T-helper 9 cell (primary cell): Measurements from ENCODE around the gene C1orf52.

Experiments
- DNase-seq: peaks from one replicate; pipeline ENCODE4 v3.0.0-alpha.2; 2020

C1orf52 gene

DNA sequence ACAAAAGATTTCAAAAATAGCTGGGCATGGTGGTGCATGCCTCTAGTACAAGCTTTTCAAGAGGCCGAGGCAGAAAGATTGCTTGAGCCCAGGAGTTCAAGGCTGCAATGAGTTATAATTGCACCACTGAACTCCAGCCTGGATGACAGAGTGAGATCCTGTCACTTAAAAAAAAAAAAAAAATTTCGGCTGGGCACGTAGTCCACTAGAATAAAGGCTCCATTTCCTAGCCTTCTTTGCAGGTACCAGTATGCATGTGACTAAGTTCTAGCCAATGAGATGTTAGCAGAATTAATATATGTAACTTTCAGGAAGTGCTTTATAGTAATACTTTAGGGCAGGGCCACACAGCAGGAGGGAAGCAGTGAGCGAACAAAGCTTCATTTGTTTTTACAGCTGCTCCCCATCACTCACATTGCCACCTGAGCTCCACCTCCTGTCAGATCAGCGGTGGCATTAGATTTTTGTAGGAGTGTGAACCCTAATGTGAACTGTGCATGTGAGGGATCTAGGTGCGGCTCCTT, 29.8 kb downstream of the C1orf52 start:
- DNase-seq = no peak

DNA sequence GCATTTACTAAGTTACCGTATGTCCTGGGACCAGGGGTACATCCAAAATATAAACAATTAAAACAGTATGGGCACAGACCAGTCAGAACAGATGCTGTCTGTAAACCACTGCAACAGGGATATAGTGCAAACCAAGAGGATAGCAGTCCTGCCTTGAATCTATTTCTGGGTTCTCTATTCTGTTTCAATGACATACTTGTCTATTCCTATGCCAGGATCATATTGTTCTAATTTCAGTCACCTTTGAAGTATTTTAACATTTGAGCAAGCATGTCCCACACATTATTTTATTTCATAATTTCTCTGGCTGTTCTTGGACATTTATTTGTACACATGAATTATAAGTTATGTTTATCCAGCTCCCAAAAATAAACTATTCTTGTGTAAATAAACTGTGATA, 30.5 kb downstream of the C1orf52 start:
- no peak for DNase-seq

DNA sequence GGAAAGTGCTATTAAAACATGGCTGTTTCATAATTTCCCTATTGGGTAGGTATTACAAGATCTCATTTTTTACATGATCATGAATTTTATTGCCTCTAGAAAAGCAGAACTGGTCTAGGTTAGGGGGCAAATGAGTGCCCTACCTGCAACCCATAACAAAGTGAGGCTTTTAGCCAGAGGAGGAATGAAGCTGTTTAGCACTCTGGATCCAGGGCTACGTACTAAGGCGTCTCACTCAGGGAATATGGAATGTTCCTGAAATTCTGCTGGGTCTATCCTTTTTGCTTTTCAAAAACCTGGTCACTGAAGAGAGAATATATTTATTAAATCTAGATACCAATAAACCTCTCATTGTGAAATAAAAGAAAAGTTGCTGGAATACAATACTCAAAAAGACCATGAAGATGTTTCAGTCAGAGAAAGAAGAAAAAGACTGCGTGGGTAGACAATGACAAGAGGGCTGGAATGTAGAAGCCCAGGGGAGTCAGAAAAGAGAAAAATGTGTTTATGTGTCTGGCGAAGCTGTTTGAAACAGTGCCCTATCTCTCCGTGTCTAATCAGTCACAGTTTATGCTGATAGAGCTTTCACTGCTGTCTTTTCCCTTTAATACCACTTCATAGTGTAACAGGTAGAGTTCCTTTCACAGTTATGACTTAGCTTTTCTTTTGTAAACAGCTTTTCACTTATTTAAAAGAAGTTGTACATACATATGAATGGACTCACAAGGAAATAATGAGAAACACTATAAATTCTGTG, 33.7 kb downstream of the C1orf52 start:
- no peak for DNase-seq

DNA sequence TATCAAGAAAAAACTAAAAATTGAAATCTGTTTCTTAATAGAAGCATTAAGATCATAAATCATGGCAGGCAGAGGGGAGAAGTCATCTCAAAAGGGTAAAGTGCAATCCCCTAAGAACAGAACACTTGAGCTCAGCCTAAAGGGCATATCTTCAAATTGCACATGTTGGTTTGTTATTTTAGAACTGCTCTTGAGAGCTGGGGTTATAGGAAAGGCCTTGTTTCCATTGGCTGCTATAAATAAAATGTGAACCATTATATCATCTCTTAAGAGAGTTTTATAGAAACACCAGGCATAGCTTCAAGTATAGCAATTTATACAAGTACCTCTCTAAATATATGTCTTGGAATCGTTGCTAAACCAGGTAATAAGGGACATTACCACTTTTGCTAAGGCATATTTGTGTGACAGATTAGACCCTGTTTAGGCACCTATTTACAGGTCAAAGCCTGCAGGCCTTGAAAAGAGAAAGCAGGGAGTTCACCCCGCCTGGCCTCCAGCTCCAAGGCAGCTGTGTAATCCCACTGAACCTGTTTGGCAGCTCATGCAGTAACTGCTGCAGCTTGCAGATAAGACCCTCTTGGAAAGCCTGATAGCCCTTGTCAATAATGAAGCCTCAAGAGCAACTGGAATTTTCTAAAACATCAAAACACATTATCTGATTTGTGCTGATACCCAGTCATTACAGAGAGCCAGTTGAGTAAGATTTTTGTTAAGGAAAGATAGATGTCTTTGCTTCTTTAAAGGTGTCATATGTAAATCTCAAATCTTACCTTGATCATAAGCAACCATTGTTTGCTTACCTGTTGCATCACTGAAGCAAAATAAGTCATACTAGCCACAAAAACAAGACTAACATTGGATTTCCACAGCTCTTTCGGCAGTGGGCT, 34.5 kb downstream of the C1orf52 start:
- no peak for DNase-seq

DNA sequence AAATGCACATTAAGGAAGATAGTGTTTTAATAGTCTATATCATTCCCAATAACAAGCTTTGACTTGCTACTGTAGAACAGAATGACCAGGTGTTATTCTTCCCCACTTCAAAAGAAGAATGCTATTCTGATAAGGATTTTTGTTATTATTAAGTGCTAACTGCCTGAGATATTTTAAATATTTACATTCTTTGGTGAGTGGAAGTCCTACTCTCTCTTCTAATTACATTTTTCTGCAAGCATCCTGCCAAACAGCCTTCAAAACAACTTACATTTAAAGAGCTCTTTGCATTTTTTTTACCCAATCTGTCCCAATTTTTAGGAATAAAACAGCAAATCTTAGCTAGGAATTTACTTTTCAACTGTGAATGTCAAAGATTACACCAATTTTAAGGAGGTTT, 35.2 kb downstream of the C1orf52 start:
- no peak for DNase-seq

DNA sequence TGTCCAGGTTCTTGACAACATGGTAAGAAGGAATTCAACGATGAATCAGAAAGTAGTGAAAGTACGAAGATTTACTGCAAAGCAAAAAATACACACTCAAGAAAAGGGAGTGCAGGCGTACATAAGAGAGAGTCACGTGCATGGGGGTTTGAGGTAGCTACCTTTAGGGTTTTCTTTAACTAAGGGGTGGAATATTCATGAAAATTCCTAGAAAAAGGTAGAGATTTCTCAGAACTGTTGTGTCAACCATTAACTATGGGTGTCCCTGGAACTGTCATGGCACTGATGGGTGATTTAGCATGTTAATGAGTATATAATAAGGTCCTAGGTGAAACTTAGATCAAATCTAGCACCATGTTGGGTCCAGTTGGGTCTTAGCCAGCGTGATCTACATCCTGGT, 36.1 kb downstream of the C1orf52 start:
- no peak for DNase-seq

DNA sequence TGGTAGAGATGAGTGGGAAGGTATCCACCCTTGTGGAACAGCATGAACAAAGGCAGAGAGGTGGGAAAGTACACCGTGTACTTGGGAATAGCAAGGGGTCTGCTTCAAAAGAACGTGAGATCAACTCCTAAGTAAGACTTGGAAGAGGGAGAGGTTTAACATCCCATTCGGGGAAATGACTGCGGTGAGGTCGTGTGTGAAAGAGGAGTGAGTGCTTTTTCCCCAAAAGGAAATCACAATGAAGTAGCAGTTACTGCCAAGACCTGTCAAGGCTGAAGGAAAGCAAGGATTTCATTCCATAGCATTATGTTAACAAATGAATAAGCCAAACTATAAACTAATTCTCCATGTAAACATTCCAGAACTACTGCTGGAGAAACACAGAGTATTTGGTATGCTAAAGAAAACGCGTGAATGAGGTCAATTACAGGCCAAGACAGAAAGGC, 38.7 kb downstream of the C1orf52 start:
- no peak for DNase-seq

DNA sequence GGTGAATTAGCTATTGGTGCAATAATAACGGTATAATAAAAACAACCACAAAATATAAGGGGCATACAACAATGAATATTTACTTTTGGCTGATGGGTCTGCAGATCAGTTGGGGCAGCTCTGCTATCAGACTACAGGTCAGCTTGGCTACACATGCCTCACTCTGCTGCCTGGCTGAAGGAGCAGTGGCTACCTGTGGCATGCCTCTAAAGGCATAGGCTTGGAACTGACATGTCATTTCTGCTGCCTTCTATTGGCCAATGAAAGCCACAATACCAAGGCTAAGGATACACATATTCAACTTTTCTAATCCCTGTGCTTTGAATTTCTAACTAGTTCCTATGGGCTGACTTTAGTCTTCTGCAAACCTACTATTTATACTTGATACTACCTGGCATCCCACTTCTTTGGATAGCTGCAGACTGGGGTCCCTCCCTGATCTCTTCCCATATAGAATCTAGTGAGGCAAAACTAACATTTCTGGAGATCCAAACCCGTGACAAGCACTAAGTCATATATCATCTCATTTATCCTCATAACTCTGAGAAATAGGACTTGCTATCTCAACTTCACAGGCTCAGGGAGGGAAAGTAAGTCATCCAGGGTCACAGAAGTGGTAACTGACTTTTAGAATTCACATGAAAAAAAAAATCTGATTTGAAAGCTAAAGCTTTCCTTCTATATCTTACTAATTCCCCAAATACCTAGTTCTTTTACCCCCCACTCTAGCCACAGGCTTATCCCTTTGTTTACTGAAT, 39.4 kb downstream of the C1orf52 start:
- no peak for DNase-seq

DNA sequence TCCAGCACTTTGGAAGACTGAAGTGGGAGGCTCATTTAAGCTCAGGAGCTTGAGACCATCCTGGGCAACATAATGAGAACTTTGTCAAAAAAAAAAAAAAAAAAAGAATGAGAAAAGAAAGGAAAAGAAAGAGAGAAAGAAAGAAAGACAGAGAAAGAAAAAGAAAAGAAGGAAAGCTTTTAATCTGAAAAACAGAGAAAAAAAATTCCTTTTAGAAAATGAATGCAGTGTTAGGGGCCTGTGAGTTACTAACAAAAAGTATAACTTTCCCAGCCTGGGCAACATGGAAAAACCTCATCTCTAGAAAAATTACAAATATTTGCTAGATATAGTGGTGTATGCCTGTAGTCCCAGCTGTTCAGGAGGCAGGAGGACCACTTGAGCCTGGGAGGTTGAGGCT, 42.8 kb downstream of the C1orf52 start:
- DNase-seq = no peak

DNA sequence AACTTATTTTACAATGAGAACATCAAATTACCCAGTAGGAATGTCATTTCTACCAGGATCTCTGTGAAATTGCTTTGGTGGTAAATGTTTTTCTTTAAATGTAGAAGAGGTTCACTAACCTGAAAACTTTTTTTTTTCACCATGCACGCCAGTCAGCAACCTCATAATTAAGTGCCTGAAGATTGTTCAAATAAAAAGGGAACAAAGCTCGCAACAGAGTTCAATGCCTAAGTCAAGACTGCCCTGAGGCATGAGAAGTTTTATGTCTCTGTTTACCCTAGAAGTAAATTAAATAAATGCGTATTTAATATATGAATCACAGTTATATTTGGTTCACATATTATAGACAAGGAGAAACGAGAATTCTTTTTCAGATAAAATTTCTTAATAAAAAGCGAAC, 44.8 kb downstream of the C1orf52 start:
- no peak for DNase-seq

DNA sequence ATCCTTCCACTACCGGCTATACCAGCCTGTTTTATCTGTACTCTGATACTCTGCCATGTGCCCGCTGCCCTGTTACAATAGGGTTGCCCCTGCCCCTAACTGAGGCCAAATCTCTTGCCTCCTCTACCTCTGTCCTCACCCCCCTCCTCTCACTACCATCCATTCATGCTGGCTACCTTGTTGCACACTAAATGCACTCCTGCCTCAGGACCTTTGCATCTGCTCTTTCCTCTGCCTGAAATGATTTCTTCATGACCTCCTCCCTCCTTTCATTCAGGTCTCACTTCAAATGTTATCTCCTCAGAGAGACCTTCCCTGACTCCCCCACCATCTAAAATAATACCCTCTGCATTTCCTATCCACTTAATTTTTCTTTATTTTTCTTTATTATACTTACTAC, 51.0 kb downstream of the C1orf52 start:
- DNase-seq = no peak

DNA sequence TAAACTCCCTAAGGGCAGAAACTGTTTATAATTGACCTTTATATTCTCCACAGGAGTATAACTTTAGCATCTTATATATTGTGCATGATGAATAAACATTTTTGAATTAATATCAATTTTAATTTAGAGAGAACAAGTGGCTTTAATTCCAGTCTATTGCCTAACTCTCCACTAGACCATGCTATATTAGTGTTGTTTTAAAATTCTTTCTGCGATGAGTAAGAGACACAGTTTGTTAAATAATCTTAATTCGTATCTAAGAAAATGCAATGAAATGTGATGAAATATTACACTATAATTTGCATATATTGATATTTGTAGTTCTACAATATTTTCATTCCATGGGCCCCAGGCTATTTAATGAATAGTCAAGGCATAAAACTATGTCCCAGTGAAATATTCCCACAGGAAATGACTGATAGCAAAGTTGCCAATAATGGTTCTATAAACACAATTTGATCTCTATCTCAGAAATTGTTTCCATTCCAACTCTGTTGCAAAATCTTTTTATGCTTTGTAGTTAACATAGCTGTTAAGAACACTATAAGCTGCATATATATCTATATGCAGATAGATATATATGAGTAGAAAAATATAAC, 55.8 kb downstream of the C1orf52 start:
- DNase-seq = no peak

DNA sequence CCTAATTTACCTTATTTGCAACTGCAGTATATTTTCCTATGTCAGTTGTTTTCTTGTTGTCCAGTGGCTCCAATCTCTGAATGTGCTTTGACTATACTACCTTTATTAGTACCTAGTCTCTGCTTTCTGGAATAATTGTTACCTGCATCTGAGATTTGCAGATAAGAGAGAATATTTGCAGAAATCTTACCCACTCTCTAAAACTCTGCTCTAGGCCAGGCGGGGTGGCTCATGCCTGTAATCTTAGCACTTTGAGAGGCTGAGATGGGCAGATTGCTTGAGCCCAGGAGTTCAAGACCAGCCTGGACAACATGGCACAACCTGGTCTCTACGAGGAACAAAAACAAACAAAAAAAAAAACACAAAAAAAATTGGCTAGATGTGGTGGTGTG, 56.6 kb downstream of the C1orf52 start:
- no peak for DNase-seq

DNA sequence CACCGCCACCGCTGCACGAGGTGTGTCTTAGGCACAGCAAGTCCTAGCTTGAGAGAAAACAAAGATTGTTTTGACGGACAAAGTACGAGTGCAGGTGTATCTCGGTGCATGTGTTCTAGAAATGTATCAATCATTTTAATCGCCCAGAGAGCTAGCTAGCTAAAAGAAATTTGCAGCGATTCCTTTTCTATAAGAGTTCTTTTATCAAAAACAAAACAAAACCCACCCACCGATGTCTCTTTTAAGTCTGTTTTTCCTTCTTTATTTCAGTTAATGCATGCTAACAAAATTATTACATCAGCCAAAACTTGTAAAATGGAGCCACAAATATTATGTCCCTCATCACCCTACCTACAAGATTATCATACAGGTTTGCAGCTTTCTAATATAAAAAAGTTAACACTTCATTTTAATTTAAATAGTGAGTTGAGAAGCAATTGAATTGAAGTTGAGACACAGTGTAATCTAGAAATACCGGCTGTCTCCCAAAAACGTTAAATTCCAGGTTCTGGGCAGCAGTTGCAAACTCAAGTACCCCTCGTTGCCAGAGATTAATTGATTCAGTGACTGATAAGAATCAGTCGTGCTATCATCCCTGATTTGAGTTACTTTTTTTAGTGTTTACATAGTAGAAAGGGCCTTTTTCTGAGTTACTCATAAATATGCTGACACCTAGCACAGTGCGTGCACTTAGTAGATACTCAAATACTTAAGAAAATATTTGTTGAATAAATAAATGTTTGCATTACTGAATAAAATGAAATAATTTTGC, 57.2 kb downstream of the C1orf52 start:
- no peak for DNase-seq

DNA sequence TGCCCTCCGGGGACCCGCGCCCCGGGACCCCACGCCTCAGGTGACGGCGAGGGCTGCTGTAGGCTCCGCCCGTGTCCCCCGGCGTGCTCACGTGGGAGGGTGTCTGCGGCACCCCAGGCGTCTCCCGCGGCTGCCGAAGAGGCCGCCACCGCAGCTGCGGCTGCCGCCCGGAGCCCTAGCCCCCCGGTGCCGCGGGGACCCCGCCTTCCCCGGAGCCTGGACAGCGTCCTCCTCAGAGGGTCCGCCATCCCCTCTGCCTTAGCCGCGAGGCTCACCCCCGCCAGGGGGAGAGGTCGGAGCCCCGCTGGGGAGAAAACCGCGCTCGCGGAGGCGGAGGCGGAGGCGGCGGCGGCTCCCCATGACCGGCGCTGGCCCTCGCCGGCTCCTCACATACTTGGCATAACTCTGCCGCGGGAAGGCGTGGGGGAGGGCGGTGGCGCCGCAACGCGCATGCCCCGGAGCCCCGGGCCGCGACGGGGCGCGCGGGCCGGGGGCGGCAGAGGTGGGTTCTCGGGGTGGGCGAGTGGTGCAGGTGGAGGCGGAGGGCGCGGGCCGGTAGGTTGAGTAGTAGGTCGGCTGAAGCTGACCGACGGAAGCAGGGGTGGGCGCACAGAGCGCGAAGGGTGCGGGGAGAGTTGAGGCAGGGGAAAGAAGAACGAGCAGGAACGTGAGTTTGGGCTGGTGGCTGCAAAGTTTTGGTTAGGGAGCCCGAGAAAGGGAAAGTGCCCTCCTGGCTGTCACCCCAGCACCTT, 57.9 kb downstream of the C1orf52 start:
- peak; percentile 64 for DNase-seq

DNA sequence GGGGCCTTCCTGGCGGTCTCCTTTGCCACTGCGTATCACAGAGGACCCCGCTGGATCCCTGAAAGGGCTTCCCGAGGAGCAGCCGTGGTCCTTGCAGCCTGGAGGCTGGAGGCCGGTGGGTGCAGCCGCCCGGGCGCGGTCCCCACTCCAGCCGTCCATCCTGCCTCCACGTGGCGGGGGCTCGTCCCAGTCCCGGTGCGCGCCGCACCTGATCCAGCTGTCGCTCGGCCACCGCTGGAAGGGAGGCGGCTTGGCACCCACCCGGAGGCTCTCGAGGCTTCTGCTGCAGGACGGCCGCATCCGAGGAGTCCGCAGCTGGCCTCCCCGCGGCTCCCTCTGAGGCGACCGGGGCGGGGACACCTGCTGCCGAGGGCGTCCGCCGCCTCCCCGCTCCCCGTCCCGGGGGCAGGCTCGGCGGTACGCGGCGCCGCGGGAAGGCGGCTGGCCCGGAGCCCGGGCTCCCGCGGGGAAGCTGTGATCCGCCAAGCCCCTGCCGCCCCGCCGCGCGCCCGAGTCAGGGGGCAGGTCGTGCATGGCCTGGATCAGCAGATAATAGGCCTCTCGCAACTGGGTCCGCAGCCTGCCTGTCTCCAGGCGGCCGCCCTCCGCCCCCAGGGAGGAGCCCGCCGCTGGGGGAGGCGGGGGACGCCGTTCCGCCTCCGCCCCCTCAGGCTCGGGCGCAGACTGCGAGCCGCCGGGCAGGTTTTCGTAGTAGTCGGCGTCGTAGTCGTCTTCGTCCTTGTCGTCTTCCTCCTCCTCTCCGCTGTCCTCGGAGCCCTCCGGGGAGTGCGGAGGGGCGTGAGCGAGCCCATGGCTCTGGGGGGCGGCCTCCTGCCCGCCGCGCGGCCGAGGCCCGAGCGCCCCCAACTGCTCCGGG, 58.8 kb downstream of the C1orf52 start, which contains the start of gene SYDE2:
TSS of gene SYDE2 (minus strand) at position 554 of the 877 bp plus-strand sequence. CDS start at position 534, 20 bp downstream.
- DNase-seq = peak; percentile 69
